ENCODE data around the gene NIPSNAP3A.
"Not testable (repeated sequence)": the region's sequence is repeated elsewhere in the genome, so short reads cannot be mapped to it uniquely, and the experiment has no call there.

GRCh38 chr9:104769029-104769428 is 21.5 kb downstream of the NIPSNAP3A start:
- TF ChIP-seq, protein P1, sequence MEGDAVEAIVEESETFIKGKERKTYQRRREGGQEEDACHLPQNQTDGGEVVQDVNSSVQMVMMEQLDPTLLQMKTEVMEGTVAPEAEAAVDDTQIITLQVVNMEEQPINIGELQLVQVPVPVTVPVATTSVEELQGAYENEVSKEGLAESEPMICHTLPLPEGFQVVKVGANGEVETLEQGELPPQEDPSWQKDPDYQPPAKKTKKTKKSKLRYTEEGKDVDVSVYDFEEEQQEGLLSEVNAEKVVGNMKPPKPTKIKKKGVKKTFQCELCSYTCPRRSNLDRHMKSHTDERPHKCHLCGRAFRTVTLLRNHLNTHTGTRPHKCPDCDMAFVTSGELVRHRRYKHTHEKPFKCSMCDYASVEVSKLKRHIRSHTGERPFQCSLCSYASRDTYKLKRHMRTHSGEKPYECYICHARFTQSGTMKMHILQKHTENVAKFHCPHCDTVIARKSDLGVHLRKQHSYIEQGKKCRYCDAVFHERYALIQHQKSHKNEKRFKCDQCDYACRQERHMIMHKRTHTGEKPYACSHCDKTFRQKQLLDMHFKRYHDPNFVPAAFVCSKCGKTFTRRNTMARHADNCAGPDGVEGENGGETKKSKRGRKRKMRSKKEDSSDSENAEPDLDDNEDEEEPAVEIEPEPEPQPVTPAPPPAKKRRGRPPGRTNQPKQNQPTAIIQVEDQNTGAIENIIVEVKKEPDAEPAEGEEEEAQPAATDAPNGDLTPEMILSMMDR (IDR thresholded peaks at IDR 0.05) = not testable (repeated sequence)
- TF ChIP-seq SIN3A (IDR thresholded peaks at IDR 0.05; ENCODE audit: borderline replicate concordance, insufficient read depth, low read depth, low read length); TCF7L2 (IDR thresholded peaks at IDR 0.05; ENCODE audit: low read depth, low read length): not testable (repeated sequence)

Data from Panc1 (cell line).